Body of pancreas (tissue), 4 donors: ENCODE measurements around the gene CEP83.

Experiments used
- CTCF ChIP-seq, 7 experiments: fragments of 450-650 bp in 4 of 7; fragments of 200-600 bp in 3 of 7; sonication (generic) in 3 of 7; IDR thresholded peaks; one replicate each; pipeline ENCODE4 v1.5.1; 2016 to 2019; ENCODE audit warnings: antibody characterized with exemption in 7 of 7
- POLR2A ChIP-seq, 3 donors: fragments of 450-650 bp; IDR thresholded peaks; one replicate each; pipeline ENCODE4 v1.6.1; 2016; ENCODE audit warnings: antibody characterized with exemption in 3 of 3, mild to moderate bottlenecking in 2 of 3

DNA sequence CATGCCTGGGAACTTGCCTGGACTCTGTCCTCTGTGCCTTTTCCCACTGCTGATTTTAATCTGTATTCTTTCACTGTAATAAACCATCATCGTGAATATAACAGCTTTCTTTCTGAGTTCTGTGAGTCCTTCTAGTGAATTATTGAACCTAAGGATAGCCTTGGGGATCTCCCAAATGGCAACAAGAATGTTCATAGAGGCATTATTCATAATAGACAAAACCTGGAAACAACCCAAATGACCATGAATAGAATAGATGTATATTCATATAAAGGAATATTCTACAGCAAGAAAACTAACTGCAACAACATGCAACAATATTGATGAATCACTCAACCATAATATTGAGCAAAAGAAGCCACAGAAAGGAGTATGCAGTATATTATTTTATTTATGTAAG is 44.7 kb upstream of the CEP83 start:
- no peak for TF ChIP-seq POLR2A (IDR thresholded peaks at IDR 0.05)
- no peak for TF ChIP-seq CTCF (IDR thresholded peaks at IDR 0.05)
